ENCODE results near the gene WNT3.
"Not testable (repeated sequence)": the region's sequence is repeated elsewhere in the genome, so short reads cannot be mapped to it uniquely, and the experiment has no call there.

WNT3 gene

GRCh38 chr17:46851029-46851741 lies 32.7 kb upstream of the WNT3 start, which contains the start of gene WNT9B:
WNT9B (plus strand) TSS chr17:46851583; CDS start chr17:46851639, 56 bp downstream.
- H3K4me3 ChIP-seq (ENCODE audit: low read depth in 1 of 2, low read length in 2 of 2) = peak within 1 kb of the TSS; percentile 35 to 38
- no peak within 1 kb of the TSS for H3K27ac ChIP-seq (ENCODE audit: low read depth, low read length)
- peaks cover 17 to 54% of the 10 kb centered on the region in 2 donors for H3K27me3 ChIP-seq (ENCODE audit: control insufficient read depth in 1 of 2, insufficient read depth in 2 of 2, low read length in 2 of 2)
- H3K4me1 ChIP-seq (ENCODE audit: insufficient read depth, low read length) = no peaks in the 10 kb centered on the region
- H3K9ac ChIP-seq (ENCODE audit: low read length) = no peak within 1 kb of the TSS
- no peaks in the 10 kb centered on the region for H3K9me3 ChIP-seq (ENCODE audit: low read length)
- no peaks in the 10 kb centered on the region for H3K36me3 ChIP-seq (ENCODE audit: insufficient read depth, low read length)

GRCh38 chr17:46850688-46851028 lies 32.2 kb upstream of the WNT3 start:
- Histone ChIP-seq H3K9me3 (ENCODE audit: low read length) (no peaks in the 10 kb centered on the region), H3K9ac (ENCODE audit: low read length) (no peak overlapping the region), H3K4me1 (ENCODE audit: insufficient read depth, low read length) (no peaks in the 10 kb centered on the region), H3K36me3 (ENCODE audit: insufficient read depth, low read length) (no peaks in the 10 kb centered on the region), H3K4me3 (ENCODE audit: low read depth in 1 of 2, low read length in 2 of 2) (no peak overlapping the region), H3K27me3 (ENCODE audit: control insufficient read depth in 1 of 2, insufficient read depth in 2 of 2, low read length in 2 of 2) (peaks cover 17 to 54% of the 10 kb centered on the region in 2 donors), H3K27ac (ENCODE audit: low read depth, low read length) (no peak overlapping the region)

- no peak overlapping the region for H3K4me3 ChIP-seq (ENCODE audit: low read depth in 1 of 2, low read length in 2 of 2)
- no peaks in the 10 kb centered on the region for H3K36me3 ChIP-seq (ENCODE audit: insufficient read depth, low read length)
- H3K9me3 ChIP-seq (ENCODE audit: low read length) = peaks cover under 1% of the 10 kb centered on the region
- peaks cover 17 to 54% of the 10 kb centered on the region in 2 donors for H3K27me3 ChIP-seq (ENCODE audit: control insufficient read depth in 1 of 2, insufficient read depth in 2 of 2, low read length in 2 of 2)
- no peaks in the 10 kb centered on the region for H3K4me1 ChIP-seq (ENCODE audit: insufficient read depth, low read length)
- H3K27ac ChIP-seq (ENCODE audit: low read depth, low read length) = no peak overlapping the region
- no peak overlapping the region for H3K9ac ChIP-seq (ENCODE audit: low read length)
Measured at GRCh38 chr17:46848534-46848933, 30.0 kb upstream of the WNT3 start.

GRCh38 chr17:46847204-46848191 lies 29.0 kb upstream of the WNT3 start:
- peaks cover 5% of the 10 kb centered on the region for H3K9me3 ChIP-seq (ENCODE audit: low read length)
- peaks cover 10 to 50% of the 10 kb centered on the region in 2 donors for H3K27me3 ChIP-seq (ENCODE audit: control insufficient read depth in 1 of 2, insufficient read depth in 2 of 2, low read length in 2 of 2)
- H3K4me3 ChIP-seq (ENCODE audit: low read depth in 1 of 2, low read length in 2 of 2) = no peak overlapping the region
- no peak overlapping the region for H3K9ac ChIP-seq (ENCODE audit: low read length)
- no peaks in the 10 kb centered on the region for H3K36me3 ChIP-seq (ENCODE audit: insufficient read depth, low read length)
- H3K27ac ChIP-seq (ENCODE audit: low read depth, low read length) = no peak overlapping the region
- H3K4me1 ChIP-seq (ENCODE audit: insufficient read depth, low read length) = no peaks in the 10 kb centered on the region

- Histone ChIP-seq H3K36me3 (ENCODE audit: insufficient read depth, low read length) (no peaks in the 10 kb centered on the region), H3K27ac (ENCODE audit: low read depth, low read length) (no peak overlapping the region), H3K9ac (ENCODE audit: low read length) (no peak overlapping the region), H3K4me3 (ENCODE audit: low read depth in 1 of 2, low read length in 2 of 2) (no peak overlapping the region), H3K27me3 (ENCODE audit: control insufficient read depth in 1 of 2, insufficient read depth in 2 of 2, low read length in 2 of 2) (peaks cover 0 to 23% of the 10 kb centered on the region in 2 donors), H3K4me1 (ENCODE audit: insufficient read depth, low read length) (no peaks in the 10 kb centered on the region), H3K9me3 (ENCODE audit: low read length) (peaks cover 5% of the 10 kb centered on the region)
Measured at GRCh38 chr17:46842835-46843234, 24.3 kb upstream of the WNT3 start.

GRCh38 chr17:46841561-46842379 lies 23.3 kb upstream of the WNT3 start:
- no peaks in the 10 kb centered on the region for H3K4me1 ChIP-seq (ENCODE audit: insufficient read depth, low read length)
- no peak overlapping the region for H3K9ac ChIP-seq (ENCODE audit: low read length)
- peaks cover 0 to 16% of the 10 kb centered on the region in 2 donors for H3K27me3 ChIP-seq (ENCODE audit: control insufficient read depth in 1 of 2, insufficient read depth in 2 of 2, low read length in 2 of 2)
- H3K36me3 ChIP-seq (ENCODE audit: insufficient read depth, low read length) = no peaks in the 10 kb centered on the region
- peaks cover 5% of the 10 kb centered on the region for H3K9me3 ChIP-seq (ENCODE audit: low read length)
- H3K27ac ChIP-seq (ENCODE audit: low read depth, low read length) = no peak overlapping the region
- H3K4me3 ChIP-seq (ENCODE audit: low read depth in 1 of 2, low read length in 2 of 2) = peak overlapping the region in 1 of 2 donors; percentile 15

- not testable (repeated sequence) for H3K4me1 ChIP-seq (ENCODE audit: insufficient read depth, low read length); H3K9ac ChIP-seq (ENCODE audit: low read length); H3K4me3 ChIP-seq (ENCODE audit: low read depth in 1 of 2, low read length in 2 of 2); H3K9me3 ChIP-seq (ENCODE audit: low read length); H3K27ac ChIP-seq (ENCODE audit: low read depth, low read length); H3K36me3 ChIP-seq (ENCODE audit: insufficient read depth, low read length)
- peaks cover 0 to 16% of the 10 kb centered on the region in 2 donors for H3K27me3 ChIP-seq (ENCODE audit: control insufficient read depth in 1 of 2, insufficient read depth in 2 of 2, low read length in 2 of 2)
Measured at GRCh38 chr17:46840596-46840995, 22.1 kb upstream of the WNT3 start.

DNA sequence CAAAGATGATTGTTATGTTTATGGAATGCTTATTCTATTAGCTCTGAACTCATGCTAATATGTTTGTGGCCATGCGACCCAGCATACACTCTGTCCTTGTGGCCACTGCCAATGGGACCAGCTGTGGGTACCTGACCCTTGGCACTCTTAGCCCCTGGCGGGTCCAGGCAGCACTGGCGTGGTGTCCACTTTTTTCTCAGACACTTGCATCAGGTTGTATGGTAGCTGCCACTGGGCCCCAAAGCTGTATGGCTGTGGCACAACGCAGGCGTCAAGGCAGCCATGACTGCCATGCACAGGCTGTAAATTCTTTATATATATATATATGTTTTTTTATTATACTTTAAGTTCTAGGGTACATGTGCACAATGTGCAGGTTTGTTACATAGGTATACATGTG lies 20.7 kb upstream of the WNT3 start:
- Histone ChIP-seq H3K4me1 (ENCODE audit: insufficient read depth, low read length) (no peaks in the 10 kb centered on the region), H3K27me3 (ENCODE audit: control insufficient read depth in 1 of 2, insufficient read depth in 2 of 2, low read length in 2 of 2) (peaks cover 0 to 16% of the 10 kb centered on the region in 2 donors), H3K27ac (ENCODE audit: low read depth, low read length) (no peak overlapping the region), H3K36me3 (ENCODE audit: insufficient read depth, low read length) (no peaks in the 10 kb centered on the region), H3K9ac (ENCODE audit: low read length) (no peak overlapping the region), H3K4me3 (ENCODE audit: low read depth in 1 of 2, low read length in 2 of 2) (no peak overlapping the region), H3K9me3 (ENCODE audit: low read length) (peaks cover 5% of the 10 kb centered on the region)

DNA sequence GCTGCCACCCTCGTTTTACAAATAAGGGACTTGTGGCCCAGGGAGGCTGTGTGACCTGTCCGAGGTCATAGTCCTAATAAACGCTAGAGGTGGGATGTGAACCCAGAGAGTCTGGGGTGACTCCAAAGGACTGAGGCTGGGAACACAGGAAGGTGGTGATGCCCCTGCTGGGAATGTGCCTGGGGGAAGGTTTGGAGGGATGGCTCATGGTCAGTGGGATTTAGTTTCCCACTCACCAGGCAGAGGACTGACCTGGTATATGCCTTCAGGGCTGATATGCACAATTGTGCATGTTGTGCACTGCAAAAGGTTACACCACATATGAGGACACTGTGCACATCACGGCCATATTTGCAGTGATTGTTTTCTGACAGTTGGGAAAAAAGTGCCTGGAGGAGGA lies 19.0 kb upstream of the WNT3 start:
- no peaks in the 10 kb centered on the region for H3K36me3 ChIP-seq (ENCODE audit: insufficient read depth, low read length)
- H3K27ac ChIP-seq (ENCODE audit: low read depth, low read length) = no peak overlapping the region
- H3K9me3 ChIP-seq (ENCODE audit: low read length) = no peaks in the 10 kb centered on the region

DNA sequence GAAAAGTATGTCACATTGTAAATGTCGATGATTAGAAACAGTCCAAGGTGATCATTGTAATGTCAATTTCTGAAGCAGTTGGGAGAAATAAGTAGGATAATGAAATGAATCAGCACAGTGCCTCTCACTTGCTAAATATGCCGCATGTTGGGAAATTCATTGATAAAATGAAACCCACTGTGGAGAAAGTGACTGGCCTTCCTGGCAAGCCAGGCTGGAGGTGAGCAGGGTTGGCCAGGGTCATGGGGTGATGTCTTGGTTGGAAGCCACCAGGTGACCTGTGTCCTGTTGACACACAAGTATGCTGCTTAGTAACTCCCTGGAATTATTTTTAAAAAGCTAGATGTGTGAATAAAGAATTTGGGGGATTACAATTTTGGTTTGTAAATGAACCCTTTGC lies 18.0 kb upstream of the WNT3 start:
- no peaks in the 10 kb centered on the region for H3K4me1 ChIP-seq (ENCODE audit: insufficient read depth, low read length)
- peaks cover 0 to 9% of the 10 kb centered on the region in 2 donors for H3K27me3 ChIP-seq (ENCODE audit: control insufficient read depth in 1 of 2, insufficient read depth in 2 of 2, low read length in 2 of 2)
- H3K4me3 ChIP-seq (ENCODE audit: low read depth in 1 of 2, low read length in 2 of 2) = no peak overlapping the region
- H3K36me3 ChIP-seq (ENCODE audit: insufficient read depth, low read length) = no peaks in the 10 kb centered on the region
- H3K9ac ChIP-seq (ENCODE audit: low read length) = no peak overlapping the region
- no peaks in the 10 kb centered on the region for H3K9me3 ChIP-seq (ENCODE audit: low read length)
- no peak overlapping the region for H3K27ac ChIP-seq (ENCODE audit: low read depth, low read length)

More for the DNA sequence above, 19.0 kb upstream of the WNT3 start:
- Histone ChIP-seq H3K9ac (ENCODE audit: low read length) (no peak overlapping the region), H3K4me3 (ENCODE audit: low read depth in 1 of 2, low read length in 2 of 2) (no peak overlapping the region), H3K27me3 (ENCODE audit: control insufficient read depth in 1 of 2, insufficient read depth in 2 of 2, low read length in 2 of 2) (peaks cover 0 to 16% of the 10 kb centered on the region in 2 donors), H3K4me1 (ENCODE audit: insufficient read depth, low read length) (no peaks in the 10 kb centered on the region)

GRCh38 chr17:46834846-46835245 lies 16.4 kb upstream of the WNT3 start:
- H3K36me3 ChIP-seq (ENCODE audit: insufficient read depth, low read length) = no peaks in the 10 kb centered on the region
- H3K27ac ChIP-seq (ENCODE audit: low read depth, low read length) = no peak overlapping the region
- H3K9me3 ChIP-seq (ENCODE audit: low read length) = no peaks in the 10 kb centered on the region
- no peak overlapping the region for H3K4me3 ChIP-seq (ENCODE audit: low read depth in 1 of 2, low read length in 2 of 2)
- H3K27me3 ChIP-seq (ENCODE audit: control insufficient read depth in 1 of 2, insufficient read depth in 2 of 2, low read length in 2 of 2) = no peaks in the 10 kb centered on the region
- no peaks in the 10 kb centered on the region for H3K4me1 ChIP-seq (ENCODE audit: insufficient read depth, low read length)
- no peak overlapping the region for H3K9ac ChIP-seq (ENCODE audit: low read length)

Measured in muscle layer of colon (tissue), 2 donors.